GM12872 (cell line): Measurements from ENCODE around the gene EVI5.

ENCODE experiments used
- CTCF ChIP-seq: IDR thresholded peaks from 3 replicates; pipeline ENCODE4 v1.5.1; 2011; ENCODE audit warnings: low read depth, mild to moderate bottlenecking, low read length, moderate library complexity; ENCODE audit not compliant: insufficient read depth

The EVI5 gene

GRCh38 chr1:92711473-92712165 lies 73.3 kb downstream of the EVI5 start:
- no peak for TF ChIP-seq CTCF

GRCh38 chr1:92709738-92710137 lies 75.2 kb downstream of the EVI5 start:
- no peak for TF ChIP-seq CTCF

- TF ChIP-seq CTCF = no peak
Measured at GRCh38 chr1:92708368-92708950, 76.4 kb downstream of the EVI5 start.

GRCh38 chr1:92707709-92708108 lies 77.2 kb downstream of the EVI5 start:
- TF ChIP-seq CTCF = no peak

GRCh38 chr1:92707292-92707691 lies 77.6 kb downstream of the EVI5 start:
- no peak for TF ChIP-seq CTCF

- TF ChIP-seq CTCF = no peak
Measured at GRCh38 chr1:92705446-92705845, 79.5 kb downstream of the EVI5 start.

GRCh38 chr1:92701147-92701546 lies 83.8 kb downstream of the EVI5 start:
- no peak for TF ChIP-seq CTCF
